Fibroblast of skin of scalp (primary cell): ENCODE measurements around the gene NPEPPS.

ENCODE experiments used
- DNase-seq: peaks from one replicate; pipeline ENCODE4 v3.0.0-alpha.2; 2013

The NPEPPS gene

GRCh38 chr17:47630614-47631013, 99.7 kb downstream of the NPEPPS start:
- DNase-seq, result no peak

GRCh38 chr17:47632991-47633390, 102.1 kb downstream of the NPEPPS start:
- no peak for DNase-seq

GRCh38 chr17:47633996-47634395, 103.1 kb downstream of the NPEPPS start:
- DNase-seq, result no peak

DNA sequence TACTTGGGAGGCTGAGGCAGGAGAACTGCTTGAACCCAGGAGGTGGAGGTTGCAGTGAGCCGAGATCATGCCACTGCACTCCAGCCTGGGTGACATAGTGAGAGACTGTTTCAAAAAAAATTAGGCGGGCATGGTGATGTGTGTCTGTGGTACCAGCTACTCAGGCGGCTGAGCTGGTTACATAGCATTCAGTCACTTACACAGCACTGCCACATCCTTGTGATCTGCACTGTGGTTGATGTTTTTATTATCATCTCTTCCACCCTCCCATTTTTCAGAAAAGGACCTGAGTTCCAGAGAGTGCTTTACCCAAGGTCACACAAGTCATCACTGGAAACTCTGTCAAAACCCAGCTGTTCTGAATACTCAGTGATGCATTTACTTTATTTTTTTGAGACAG, 104.0 kb downstream of the NPEPPS start:
- DNase-seq, result no peak

- no peak for DNase-seq
These were observed 104.8 kb downstream of the NPEPPS start for GRCh38 chr17:47635734-47636133.

GRCh38 chr17:47636273-47637030, 105.5 kb downstream of the NPEPPS start:
- no peak for DNase-seq

GRCh38 chr17:47638903-47639302, 108.0 kb downstream of the NPEPPS start:
- no peak for DNase-seq

GRCh38 chr17:47640076-47640475, 109.2 kb downstream of the NPEPPS start:
- DNase-seq, result no peak

DNA sequence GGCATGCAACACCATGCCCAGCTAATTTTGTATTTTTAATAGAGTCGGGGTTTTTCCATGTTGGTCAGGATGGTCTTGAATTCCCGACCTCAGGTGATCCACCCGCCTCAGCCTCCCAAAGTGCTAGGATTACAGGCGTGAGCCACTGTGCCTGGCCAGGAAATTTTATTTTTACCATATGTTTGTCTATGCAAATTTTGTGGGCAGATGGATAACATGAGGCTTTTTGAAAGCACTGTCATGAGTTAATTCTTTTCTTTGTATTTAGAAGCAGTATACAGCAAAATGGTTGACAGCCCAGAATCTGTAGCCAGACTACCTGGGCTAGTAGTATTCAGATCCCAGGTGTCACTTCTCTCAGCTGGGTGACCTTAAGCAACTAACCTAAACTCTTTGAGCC, 110.3 kb downstream of the NPEPPS start:
- no peak for DNase-seq

DNA sequence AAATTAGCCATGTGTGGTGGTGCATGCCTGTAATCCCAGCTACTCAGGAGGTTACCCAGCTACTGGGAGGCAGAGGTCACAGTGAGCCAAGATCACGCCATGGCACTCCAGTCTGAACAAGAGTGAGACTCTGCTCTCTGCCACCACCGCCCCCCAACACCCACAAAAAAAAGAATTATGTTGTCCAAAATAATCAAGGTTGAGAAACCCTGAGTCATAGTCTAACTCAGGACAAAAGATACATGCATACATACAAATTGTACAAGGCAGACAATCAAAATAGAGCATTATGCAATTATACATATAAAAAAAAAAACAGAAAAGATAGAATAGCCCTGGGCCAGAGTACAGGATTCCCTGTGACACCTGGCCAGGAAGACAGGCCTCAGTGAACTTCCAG, 112.2 kb downstream of the NPEPPS start:
- no peak for DNase-seq

DNA sequence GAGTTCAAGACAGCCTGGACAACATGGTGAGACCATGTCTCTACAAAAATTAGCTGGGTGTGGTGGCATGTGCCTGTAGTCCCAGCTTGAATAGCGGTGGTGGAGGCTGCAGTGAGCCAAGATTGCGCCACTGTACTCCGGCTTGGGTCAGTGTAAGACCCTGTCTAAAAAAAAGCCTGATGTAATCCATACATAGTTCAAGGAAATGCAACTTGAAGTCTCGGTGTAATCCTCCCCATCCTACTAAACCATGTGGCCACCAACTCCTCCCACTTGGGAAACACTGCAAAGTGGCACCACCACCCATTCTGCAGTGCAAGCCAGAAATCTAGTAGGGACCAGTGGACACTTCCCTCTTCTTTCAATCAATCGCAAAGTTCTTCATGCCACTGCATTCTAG, 113.4 kb downstream of the NPEPPS start:
- DNase-seq, result no peak

- peak; percentile 100 for DNase-seq
These were observed 118.5 kb downstream of the NPEPPS start, which contains the start of gene KPNB1 for GRCh38 chr17:47649153-47649971. Gene KPNB1, plus strand, starts transcription at chr17:47649919. Its CDS starts 326 bp downstream, at chr17:47650245.

DNA sequence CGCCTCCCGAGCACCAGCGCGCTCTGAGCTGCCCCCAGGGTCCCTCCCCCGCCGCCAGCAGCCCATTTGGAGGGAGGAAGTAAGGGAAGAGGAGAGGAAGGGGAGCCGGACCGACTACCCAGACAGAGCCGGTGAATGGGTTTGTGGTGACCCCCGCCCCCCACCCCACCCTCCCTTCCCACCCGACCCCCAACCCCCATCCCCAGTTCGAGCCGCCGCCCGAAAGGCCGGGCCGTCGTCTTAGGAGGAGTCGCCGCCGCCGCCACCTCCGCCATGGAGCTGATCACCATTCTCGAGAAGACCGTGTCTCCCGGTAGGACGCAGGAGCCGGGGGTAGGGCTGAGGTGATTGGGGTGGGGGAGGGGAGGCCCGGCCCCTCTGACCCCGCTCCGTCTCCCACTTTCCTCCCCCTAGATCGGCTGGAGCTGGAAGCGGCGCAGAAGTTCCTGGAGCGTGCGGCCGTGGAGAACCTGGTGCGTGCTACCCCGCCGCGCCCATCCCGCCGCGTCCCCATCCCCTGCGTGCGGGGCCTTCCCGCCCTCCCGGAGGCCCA, 119.1 kb downstream of the NPEPPS start:
- DNase-seq, result no peak

GRCh38 chr17:47650525-47651522, 119.9 kb downstream of the NPEPPS start:
- DNase-seq, result peak; percentile 99

- no peak for DNase-seq
These were observed 120.8 kb downstream of the NPEPPS start for GRCh38 chr17:47651704-47652103.

- no peak for DNase-seq
These were observed 121.7 kb downstream of the NPEPPS start for GRCh38 chr17:47652570-47652969.

- no peak for DNase-seq
These were observed 122.5 kb downstream of the NPEPPS start for GRCh38 chr17:47653442-47653841.

DNA sequence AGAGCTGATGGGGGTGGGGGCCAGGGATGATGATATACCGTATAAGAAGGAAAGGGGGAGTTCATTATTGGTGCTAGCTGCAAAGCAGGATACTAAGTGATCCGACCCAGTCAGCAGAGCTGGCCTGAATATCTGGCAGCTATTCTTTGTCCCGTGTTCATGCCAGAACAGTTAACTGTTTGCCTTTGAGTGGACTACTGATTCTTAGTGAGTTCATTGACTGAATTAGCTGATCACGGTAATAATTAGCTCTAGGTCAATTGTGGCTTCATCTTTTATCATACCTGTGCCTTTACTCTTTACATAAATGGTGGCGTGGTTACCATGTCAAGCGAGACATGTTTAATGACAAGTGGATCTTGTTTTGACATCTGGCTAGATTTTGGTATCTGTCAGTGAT, 124.1 kb downstream of the NPEPPS start:
- DNase-seq, result no peak

GRCh38 chr17:47660064-47660492, 129.2 kb downstream of the NPEPPS start:
- DNase-seq, result no peak

DNA sequence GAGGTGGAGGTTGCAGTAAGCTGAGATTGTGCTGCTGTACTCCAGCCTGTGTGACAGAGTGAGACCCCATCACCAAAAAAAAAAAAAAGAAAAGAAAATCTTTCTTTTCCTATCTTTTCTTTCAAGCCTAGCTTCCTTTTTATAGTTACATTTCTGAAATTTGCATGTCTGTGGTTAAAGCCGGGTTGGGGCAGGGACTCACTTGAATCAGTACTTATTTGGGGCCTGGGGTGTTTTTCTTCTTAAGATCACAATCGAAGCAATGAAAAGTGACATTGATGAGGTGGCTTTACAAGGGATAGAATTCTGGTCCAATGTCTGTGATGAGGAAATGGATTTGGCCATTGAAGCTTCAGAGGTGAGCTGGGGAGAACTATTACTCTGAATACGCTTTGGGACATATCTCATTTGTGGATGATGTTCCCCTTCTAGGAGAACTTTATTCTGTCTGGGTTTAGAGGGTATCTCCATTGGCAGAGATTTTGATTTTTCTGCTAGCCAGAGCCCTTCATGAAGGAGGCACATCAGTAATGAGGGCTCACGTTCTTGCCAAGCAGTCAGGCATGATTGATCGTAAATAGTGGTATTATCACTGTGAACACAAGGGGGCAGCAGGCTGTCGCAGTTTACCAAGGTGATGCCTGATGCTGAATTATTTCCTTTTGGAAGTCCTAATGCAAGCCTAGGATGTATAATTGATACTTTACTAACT, 133.2 kb downstream of the NPEPPS start:
- peak; percentile 54 for DNase-seq

GRCh38 chr17:47664624-47664941, 133.7 kb downstream of the NPEPPS start:
- DNase-seq, result no peak

DNA sequence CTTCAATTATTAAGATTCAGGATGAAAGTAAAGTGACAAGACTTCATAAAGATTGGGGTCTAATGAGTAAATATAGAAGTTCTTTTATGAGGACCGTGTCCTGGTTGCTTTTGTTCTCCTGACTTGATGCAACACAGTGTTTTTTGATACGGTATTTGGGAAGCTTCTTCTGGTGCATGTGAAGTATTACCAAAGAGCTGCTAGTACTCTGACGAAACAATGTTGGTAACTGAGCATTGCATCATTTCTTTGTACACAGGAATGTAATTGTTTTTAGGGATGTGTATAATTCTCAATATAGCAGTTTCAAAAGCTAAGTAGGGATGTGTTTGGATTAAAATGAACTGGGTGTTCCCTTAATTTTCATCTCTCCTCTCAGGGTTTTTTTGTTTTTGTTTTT, 134.7 kb downstream of the NPEPPS start:
- DNase-seq, result peak; percentile 18
